ENCODE measurements around the gene PRIM2. TPM values are rescaled to one million over a fixed set of nuclear protein-coding genes. Genes with fewer than 3 reads are reported as not detected.

PRIM2 gene
- total and polyA plus RNA-seq, 10 of the 15 experiments (the other 5 are each of a cell fraction or from before 2014, with no cell fraction given): 13.2 to 38.6 (median 25.1) TPM

- TF ChIP-seq ZBTB11 (CRISPR knock-in tag; IDR thresholded peaks at IDR 0.05) (no peak), NFYA (IDR thresholded peaks at IDR 0.05; ENCODE audit: borderline replicate concordance, low read depth, low read length) (no peak), EZH2 (IDR thresholded peaks at IDR 0.05; ENCODE audit: borderline replicate concordance, control insufficient read depth, low read depth, low read length) (no peak), FOXM1 (IDR thresholded peaks at IDR 0.05; ENCODE audit: low read depth, low read length) (no peak)
- TF ChIP-seq, protein P1, sequence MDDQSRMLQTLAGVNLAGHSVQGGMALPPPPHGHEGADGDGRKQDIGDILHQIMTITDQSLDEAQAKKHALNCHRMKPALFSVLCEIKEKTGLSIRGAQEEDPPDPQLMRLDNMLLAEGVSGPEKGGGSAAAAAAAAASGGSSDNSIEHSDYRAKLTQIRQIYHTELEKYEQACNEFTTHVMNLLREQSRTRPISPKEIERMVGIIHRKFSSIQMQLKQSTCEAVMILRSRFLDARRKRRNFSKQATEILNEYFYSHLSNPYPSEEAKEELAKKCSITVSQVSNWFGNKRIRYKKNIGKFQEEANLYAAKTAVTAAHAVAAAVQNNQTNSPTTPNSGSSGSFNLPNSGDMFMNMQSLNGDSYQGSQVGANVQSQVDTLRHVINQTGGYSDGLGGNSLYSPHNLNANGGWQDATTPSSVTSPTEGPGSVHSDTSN (IDR thresholded peaks at IDR 0.05; ENCODE audit: insufficient replicate concordance, low read depth, low read length): no peak
Measured at GRCh38 chr6:57329933-57330332, 12.5 kb downstream of the PRIM2 start (continued).

GRCh38 chr6:57342148-57342669 is 24.8 kb downstream of the PRIM2 start:
- no peaks in the 10 kb centered on the region for H3K36me3 ChIP-seq (ENCODE audit: control insufficient read depth in 2 of 2, insufficient read depth in 2 of 2, low read length in 1 of 2)
- no peak overlapping the region for H3K9ac ChIP-seq (ENCODE audit: control insufficient read depth, insufficient read depth, low read length)
- ATAC-seq (no peak), DNase-seq (ENCODE audit: low read depth, low spot score) (no peak), FAIRE-seq (no peak)
- H3K4me1 ChIP-seq (ENCODE audit: control insufficient read depth, insufficient read depth, low read length): no peaks in the 10 kb centered on the region
- ChIA-PET CTCF (no interaction called here), SMC1A (ENCODE audit: uncharacterized antibody, unreplicated experiment) (no interaction called here), POLR2A (no interaction called here), RAD21 (ENCODE audit: unreplicated experiment) (no interaction called here)
- WGBS (ENCODE audit: insufficient coverage, insufficient replicate concordance, low lambda C conversion rate, missing lambda C conversion rate): 98% methylated on average over 2 of the region's 2 CpGs
- H3K4me3 ChIP-seq: no peak overlapping the region
- BruUV-seq (replicated peaks): no TSS peak
- in situ Hi-C loops (cut with MboI): no loop called here
- H4K20me1 ChIP-seq (ENCODE audit: control insufficient read depth, insufficient read depth): no peaks in the 10 kb centered on the region
- H3K79me2 ChIP-seq (ENCODE audit: control insufficient read depth, insufficient read depth, low read length): no peaks in the 10 kb centered on the region
- H2AFZ ChIP-seq (ENCODE audit: control insufficient read depth, low read depth, low read length): no peak overlapping the region
- no peak overlapping the region for H3K27ac ChIP-seq (ENCODE audit: control insufficient read depth, insufficient read depth)
- H3K9me3 ChIP-seq (replicated peaks; ENCODE audit: control insufficient read depth, insufficient read depth, low read length): no peaks in the 10 kb centered on the region
- H3K27me3 ChIP-seq (replicated peaks in 1 of 2; ENCODE audit: control insufficient read depth in 2 of 2, insufficient read depth in 2 of 2, low read length in 1 of 2): no peaks in the 10 kb centered on the region
- no peak overlapping the region for H3K4me2 ChIP-seq (ENCODE audit: control insufficient read depth, insufficient read depth)
- intact Hi-C loops (cut with micrococcal nuclease; ENCODE audit: unreplicated experiment): no loop called here
- no peak for TF ChIP-seq USF1 (IDR thresholded peaks at IDR 0.05; ENCODE audit: borderline replicate concordance, extremely low read length, insufficient read depth, low read depth, low read length)
- no peak for TF ChIP-seq CHD1 (IDR thresholded peaks at IDR 0.05; ENCODE audit: low read depth, low read length)
- no peak for TF ChIP-seq PAX8 (IDR thresholded peaks at IDR 0.05)
- TF ChIP-seq EGR1 (IDR thresholded peaks at IDR 0.05; ENCODE audit: borderline replicate concordance in 1 of 2, low read depth in 2 of 2, low read length in 2 of 2): no peak
- TF ChIP-seq, protein P2, sequence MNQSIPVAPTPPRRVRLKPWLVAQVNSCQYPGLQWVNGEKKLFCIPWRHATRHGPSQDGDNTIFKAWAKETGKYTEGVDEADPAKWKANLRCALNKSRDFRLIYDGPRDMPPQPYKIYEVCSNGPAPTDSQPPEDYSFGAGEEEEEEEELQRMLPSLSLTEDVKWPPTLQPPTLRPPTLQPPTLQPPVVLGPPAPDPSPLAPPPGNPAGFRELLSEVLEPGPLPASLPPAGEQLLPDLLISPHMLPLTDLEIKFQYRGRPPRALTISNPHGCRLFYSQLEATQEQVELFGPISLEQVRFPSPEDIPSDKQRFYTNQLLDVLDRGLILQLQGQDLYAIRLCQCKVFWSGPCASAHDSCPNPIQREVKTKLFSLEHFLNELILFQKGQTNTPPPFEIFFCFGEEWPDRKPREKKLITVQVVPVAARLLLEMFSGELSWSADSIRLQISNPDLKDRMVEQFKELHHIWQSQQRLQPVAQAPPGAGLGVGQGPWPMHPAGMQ (IDR thresholded peaks at IDR 0.05; ENCODE audit: borderline replicate concordance): no peak
- no peak for TF ChIP-seq ZNF622 (IDR thresholded peaks at IDR 0.05)
- TF ChIP-seq MTA2 (IDR thresholded peaks at IDR 0.05; ENCODE audit: low read depth): no peak
- TF ChIP-seq SRF (IDR thresholded peaks at IDR 0.05; ENCODE audit: low read depth in 2 of 2, low read length in 2 of 2): no peak
- no peak for TF ChIP-seq NFIC (IDR thresholded peaks at IDR 0.05; ENCODE audit: low read depth, low read length)
- no peak for TF ChIP-seq GATAD2B (conservative IDR thresholded peaks at IDR 0.05; ENCODE audit: low read depth)
- TF ChIP-seq TCF7 (IDR thresholded peaks at IDR 0.05; ENCODE audit: borderline replicate concordance): no peak
- TF ChIP-seq HDAC2 (IDR thresholded peaks at IDR 0.05): no peak
